ENCODE data around the gene TUT1. TPM values are rescaled to one million over a fixed set of nuclear protein-coding genes. Genes with fewer than 3 reads are reported as not detected.

The TUT1 gene
- total and polyA plus RNA-seq, 2 experiments from 2014 or later, result 12.8 to 22.2 TPM

- peaks cover 39% of the 10 kb centered on the region for H3K36me3 ChIP-seq (ENCODE audit: insufficient read depth)
- peaks cover 65% of the 10 kb centered on the region for H3K4me1 Mint-ChIP-seq
- no peak overlapping the region for H3K4me3 ChIP-seq
- H3K27ac Mint-ChIP-seq, result peak overlapping the region; percentile 96
- DNase-seq (ENCODE audit: low spot score) (no peak), ATAC-seq (no peak)
- no peaks in the 10 kb centered on the region; the same call in 2 of the 3 replicates for H3K9me3 Mint-ChIP-seq
- peaks cover 32% of the 10 kb centered on the region for H3K27me3 Mint-ChIP-seq (ENCODE audit: insufficient read depth, low read depth, poor library complexity)
- peaks cover 66% of the 10 kb centered on the region for H3F3A ChIP-seq (replicated peaks; ENCODE audit: low read depth)
- no peak overlapping the region for H2AFZ ChIP-seq
- H3K36me3 Mint-ChIP-seq (ENCODE audit: low read depth), result peaks cover 84% of the 10 kb centered on the region
- TF ChIP-seq REST (IDR thresholded peaks at IDR 0.05; ENCODE audit: unreplicated experiment), result no peak
- TF ChIP-seq ZNF331 (CRISPR knock-in tag; IDR thresholded peaks at IDR 0.05; ENCODE audit: low read depth), result no peak
- TF ChIP-seq ZNF462 (CRISPR knock-in tag; IDR thresholded peaks at IDR 0.05), result no peak
- no peak for TF ChIP-seq POLR2AphosphoS5 (IDR thresholded peaks at IDR 0.05; ENCODE audit: low read depth)
- TF ChIP-seq ETS1 (IDR thresholded peaks at IDR 0.05), result no peak
- TF ChIP-seq EZH2 (IDR thresholded peaks at IDR 0.05; ENCODE audit: low read depth, unreplicated experiment), result no peak
- no peak for TF ChIP-seq STAT1 (IDR thresholded peaks at IDR 0.05; ENCODE audit: unreplicated experiment)
- TF ChIP-seq CTCF (conservative IDR thresholded peaks at IDR 0.05; ENCODE audit: low read depth in 2 of 2), result no peak
- no peak for TF ChIP-seq NANOG (IDR thresholded peaks at IDR 0.05; ENCODE audit: borderline replicate concordance)
- no peak for TF ChIP-seq JUNB (IDR thresholded peaks at IDR 0.05; ENCODE audit: unreplicated experiment)
- TF ChIP-seq EZH2phosphoT487 (IDR thresholded peaks at IDR 0.05; ENCODE audit: unreplicated experiment), result no peak
- peaks cover 63% of the 10 kb centered on the region for H3K4me1 ChIP-seq (ENCODE audit: insufficient read depth)
- H3K4me2 ChIP-seq, result peak overlapping the region; percentile 42; the same call in 1 of the 2 replicates
- H3K4me3 Mint-ChIP-seq, result peak overlapping the region; percentile 48; the same call in 2 of the 3 replicates
- H3K79me2 ChIP-seq (replicated peaks; ENCODE audit: insufficient read depth), result peaks cover 32% of the 10 kb centered on the region
- H3K27ac ChIP-seq (ENCODE audit: low read depth), result peak overlapping the region; percentile 92
- H3K9me2 ChIP-seq (ENCODE audit: insufficient read depth), result no peaks in the 10 kb centered on the region
- H3K27me3 ChIP-seq (ENCODE audit: insufficient read depth), result no peaks in the 10 kb centered on the region
- peaks cover 46% of the 10 kb centered on the region for H4K20me1 ChIP-seq (replicated peaks; ENCODE audit: insufficient read depth)
Observed at GRCh38 chr11:62559204-62559603, 32.1 kb downstream of the TUT1 start.

All from GM23338 (cell line).